K562 (cell line): Measurements from ENCODE around the gene SRSF1. TPM values are rescaled to one million over a fixed set of nuclear protein-coding genes. Genes with fewer than 3 reads are reported as not detected.
A peak's percentile ranks its signal among the peaks of the same experiment; 100 is the strongest.

Experiments used
- E2F3 ChIP-seq: fragments of 250-450 bp; sonication (Bioruptor Pico); IDR thresholded peaks from 2 replicates; pipeline ENCODE4 v1.4.0; 2020; ENCODE audit warnings: mild to moderate bottlenecking
- EP400 ChIP-seq: fragments of 450-650 bp; IDR thresholded peaks from 2 replicates; pipeline ENCODE4 v1.6.1; 2017; ENCODE audit warnings: antibody characterized with exemption, mild to moderate bottlenecking, moderate library complexity
- GTF2F1 ChIP-seq: IDR thresholded peaks from 2 replicates; pipeline ENCODE4 v1.6.1; 2011; ENCODE audit warnings: low read depth, low read length, improper control_type of control experiment
- KAT7 ChIP-seq: sonication (generic); formaldehyde crosslinking; IDR thresholded peaks from 2 replicates; pipeline ENCODE4 v1.8.0; 2022; ENCODE audit warnings: missing genetic modification reagents, mild to moderate bottlenecking, borderline replicate concordance
- MGA ChIP-seq: fragments of 450-650 bp; IDR thresholded peaks from 2 replicates; pipeline ENCODE4 v1.6.1; 2016; ENCODE audit warnings: mild to moderate bottlenecking, moderate library complexity
- MNT ChIP-seq, 2 experiments: fragments of 450-650 bp; conservative IDR thresholded peaks; 2 replicates each; pipeline ENCODE4 v1.6.1; 2017; ENCODE audit warnings: mild to moderate bottlenecking in 2 of 2, moderate library complexity in 2 of 2
- MXI1 ChIP-seq: IDR thresholded peaks from 2 replicates; pipeline ENCODE4 v1.6.1; 2011; ENCODE audit warnings: low read depth, mild to moderate bottlenecking, improper control_type of control experiment, low read length
- RBBP5 ChIP-seq: fragments of 200-600 bp; sonication (generic); IDR thresholded peaks from 2 replicates; pipeline ENCODE4 v1.6.1; 2012; ENCODE audit warnings: borderline replicate concordance, mild to moderate bottlenecking, low read length, control low read depth, inconsistent platforms; ENCODE audit not compliant: insufficient read depth, poor library complexity, severe bottlenecking
- SMAD1 ChIP-seq: fragments of 150-350 bp; IDR thresholded peaks from 2 replicates; pipeline ENCODE4 v1.6.1; 2014; ENCODE audit warnings: low read length, low read depth; ENCODE audit not compliant: partially characterized antibody
- ZNF586 ChIP-seq: fragments of 450-650 bp; formaldehyde crosslinking; conservative IDR thresholded peaks from 2 replicates; pipeline ENCODE4 v1.4.0; 2020; ENCODE audit warnings: mild to moderate bottlenecking, moderate library complexity
- polyA plus RNA-seq, 8 experiments: library from polyadenylated mRNA; depleted of rRNA in 4 of 8; stranded (reverse) in 5 of 8; unstranded in 3 of 8; fragments of >200 nt; fragmentation: Nextera tagmentation in 2 of 8; fragmentation: Illumina TruSeq in 1 of 8; extraction: Ambion mirVana in 2 of 8; extraction: Trizol in 1 of 8; gene quantifications; 2 replicates each; pipeline versions ENCODE4 v1.2.1 to v1.2.3, GENCODE V29; 2011 to 2014; ENCODE audit warnings: inconsistent platforms in 1 of 8, missing spikeins in 1 of 8
- total RNA-seq, 7 experiments: library from RNA; depleted of rRNA in 6 of 7; stranded (reverse); fragments of >200 nt in 6 of 7; fragmentation: Illumina TruSeq in 2 of 7; extraction: Trizol in 2 of 7; gene quantifications; 2 replicates each; pipeline versions ENCODE4 v1.2.1 to v1.2.3, GENCODE V29; 2011 to 2021; ENCODE audit warnings: low replicate concordance in 1 of 7
- TF ChIP-seq, protein P1 (sequence below): fragments of 250-450 bp; sonication (Bioruptor Pico); IDR thresholded peaks from 2 replicates; pipeline ENCODE4 v1.8.0; 2021; ENCODE audit warnings: borderline replicate concordance, mild to moderate bottlenecking, moderate library complexity; ENCODE audit not compliant: poor library complexity, severe bottlenecking
- TF ChIP-seq, protein P2 (sequence below): fragments of 450-650 bp; IDR thresholded peaks from one replicate; pipeline ENCODE4 v1.6.1; 2018; ENCODE audit warnings: mild to moderate bottlenecking, moderate library complexity; ENCODE audit not compliant: partially characterized antibody

Gene SRSF1
- total and polyA plus RNA-seq, 9 of the 15 experiments (the other 6 are each of a cell fraction or from before 2014, with no cell fraction given): 77.8 to 559 (median 442) TPM

- peak; percentile 85 to 94 for TF ChIP-seq MNT (conservative IDR thresholded peaks at IDR 0.05)
- 0 out of 2 replicates have a peak, but pooled peaks have one; percentile 43 for TF ChIP-seq GTF2F1
- TF ChIP-seq, protein P1, sequence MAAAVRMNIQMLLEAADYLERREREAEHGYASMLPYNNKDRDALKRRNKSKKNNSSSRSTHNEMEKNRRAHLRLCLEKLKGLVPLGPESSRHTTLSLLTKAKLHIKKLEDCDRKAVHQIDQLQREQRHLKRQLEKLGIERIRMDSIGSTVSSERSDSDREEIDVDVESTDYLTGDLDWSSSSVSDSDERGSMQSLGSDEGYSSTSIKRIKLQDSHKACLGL (CRISPR knock-in tag): peak; percentile 65
- no peak for TF ChIP-seq KAT7
- no peak for TF ChIP-seq ZNF586 (CRISPR knock-in tag)
- peak; percentile 75; the same call in 1 of the 2 replicates for TF ChIP-seq MXI1
- TF ChIP-seq EP400: peak; percentile 57; the same call in 1 of the 2 replicates
- TF ChIP-seq MGA: 0 out of 2 replicates have a peak, but pooled peaks have one; percentile 38
- no peak for TF ChIP-seq RBBP5
- peak; percentile 9; the same call in 1 of the 2 replicates for TF ChIP-seq E2F3 (CRISPR knock-in tag)
- TF ChIP-seq, protein P2, sequence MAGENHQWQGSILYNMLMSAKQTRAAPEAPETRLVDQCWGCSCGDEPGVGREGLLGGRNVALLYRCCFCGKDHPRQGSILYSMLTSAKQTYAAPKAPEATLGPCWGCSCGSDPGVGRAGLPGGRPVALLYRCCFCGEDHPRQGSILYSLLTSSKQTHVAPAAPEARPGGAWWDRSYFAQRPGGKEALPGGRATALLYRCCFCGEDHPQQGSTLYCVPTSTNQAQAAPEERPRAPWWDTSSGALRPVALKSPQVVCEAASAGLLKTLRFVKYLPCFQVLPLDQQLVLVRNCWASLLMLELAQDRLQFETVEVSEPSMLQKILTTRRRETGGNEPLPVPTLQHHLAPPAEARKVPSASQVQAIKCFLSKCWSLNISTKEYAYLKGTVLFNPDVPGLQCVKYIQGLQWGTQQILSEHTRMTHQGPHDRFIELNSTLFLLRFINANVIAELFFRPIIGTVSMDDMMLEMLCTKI: no peak
- peak; percentile 41 for TF ChIP-seq SMAD1
Measured at GRCh38 chr17:58006560-58006923, 504 bp downstream of the SRSF1 start (continued).
